HepG2 (cell line): ENCODE measurements around the gene CYP46A1. TPM values are rescaled to one million over a fixed set of nuclear protein-coding genes. Genes with fewer than 3 reads are reported as not detected.

Experiments
- ATAC-seq: fragments of 200-7000 bp; cut with Tn5 transposase; 3 replicates; pipeline ENCODE4 v1.9.1; 2020; ENCODE audit warnings: mild to moderate bottlenecking, moderate library complexity
- BruUV-seq: library from RNA; stranded (reverse); fragments of 400-500 nt; replicated peaks from 2 replicates; lab custom pipeline; 2021; lab: Mats Ljungman, UMichigan
- CTCF ChIA-PET: fragments of 300-600 bp; formaldehyde crosslinking; extraction: SDS; loops from one replicate; lab custom pipeline; 2021; ENCODE audit warnings: low total read pairs, inconsistent platforms, low intra/inter-chr PET ratio; lab: Yijun Ruan, JAX
- POLR2A ChIA-PET: fragments of 350-600 bp; sonication (Branson Sonifier 250); formaldehyde crosslinking; loops from one replicate; lab custom pipeline; 2020; ENCODE audit warnings: antibody characterized with exemption, inconsistent platforms; lab: Yijun Ruan, JAX
- DNase-seq: peaks from one replicate; pipeline ENCODE4 v3.0.0-alpha.2; 2015; ENCODE audit warnings: low spot score
- FAIRE-seq: peaks from 3 replicates; lab custom pipeline; 2011; peaks lifted over from hg19 to GRCh38; lab: Jason Lieb, UNC
- H2AFZ ChIP-seq: one replicate; pipeline ENCODE4 v1.6.1; 2011; ENCODE audit warnings: low read length, inconsistent platforms
- H3K27ac ChIP-seq: fragments of 300-600 bp; 3 replicates; pipeline ENCODE4 v1.8.0; 2011; ENCODE audit warnings: mixed run types, mild to moderate bottlenecking, mixed read lengths, low read length, inconsistent platforms; ENCODE audit not compliant: insufficient read depth; ENCODE audit errors: extremely low read length
- H3K27me3 ChIP-seq, 2 experiments: fragments of 200-600 bp in 1 of 2; 2 replicates in 1 of 2; 3 replicates in 1 of 2; pipeline versions ENCODE4 v1.6.0 to v1.8.0; 2011; ENCODE audit warnings: low read length in 2 of 2, mild to moderate bottlenecking in 2 of 2, moderate library complexity in 2 of 2, inconsistent platforms in 1 of 2; ENCODE audit not compliant: insufficient read depth in 2 of 2, control insufficient read depth in 1 of 2
- H3K36me3 ChIP-seq, 2 experiments: fragments of 200-600 bp in 1 of 2; replicated peaks in 1 of 2; 2 replicates in 1 of 2; 3 replicates in 1 of 2; pipeline versions ENCODE4 v1.5.1 to v1.8.0; 2011; ENCODE audit warnings: low read length in 2 of 2, inconsistent platforms in 1 of 2; ENCODE audit not compliant: insufficient read depth in 2 of 2, control insufficient read depth in 1 of 2
- H3K4me1 ChIP-seq: 2 replicates; pipeline ENCODE4 v1.5.1; 2012; ENCODE audit warnings: low read length, inconsistent platforms; ENCODE audit not compliant: insufficient read depth
- H3K4me2 ChIP-seq: 2 replicates; pipeline ENCODE4 v1.6.0; 2011; ENCODE audit warnings: low read depth, low read length, inconsistent platforms
- H3K4me3 ChIP-seq, 3 experiments: fragments of 200-600 bp in 1 of 3; sonication (generic), shearing (Covaris generic) in 1 of 3; replicated peaks in 1 of 3; 2 replicates each; pipeline ENCODE4 v1.5.1; 2011 to 2016; ENCODE audit warnings: low read length in 3 of 3, inconsistent platforms in 2 of 3, low read depth in 2 of 3, mild to moderate bottlenecking in 2 of 3, control low read depth in 1 of 3, mixed read lengths in 1 of 3; ENCODE audit not compliant: insufficient read depth in 1 of 3
- H3K79me2 ChIP-seq: one replicate; pipeline ENCODE4 v1.6.1; 2011; ENCODE audit warnings: low read length, inconsistent platforms; ENCODE audit not compliant: insufficient read depth
- H3K9ac ChIP-seq: 2 replicates; pipeline ENCODE4 v1.6.0; 2011; ENCODE audit warnings: mild to moderate bottlenecking, low read depth, low read length, inconsistent platforms; ENCODE audit not compliant: insufficient read depth
- H3K9me3 ChIP-seq: 2 replicates; pipeline ENCODE4 v1.5.1; 2012; ENCODE audit warnings: mild to moderate bottlenecking, low read length
- H4K20me1 ChIP-seq: 2 replicates; pipeline ENCODE4 v1.6.0; 2011; ENCODE audit warnings: inconsistent platforms, mild to moderate bottlenecking, low read length, moderate library complexity; ENCODE audit not compliant: insufficient read depth
- AFF4 ChIP-seq: sonication (generic); formaldehyde crosslinking; IDR thresholded peaks from 2 replicates; pipeline ENCODE4 v1.4.0; 2020; ENCODE audit warnings: missing genetic modification reagents
- ATF7-NPFF ChIP-seq: sonication (generic); formaldehyde crosslinking; IDR thresholded peaks from 2 replicates; pipeline ENCODE4 v1.8.1; 2023; ENCODE audit warnings: mild to moderate bottlenecking, low read depth, missing genetic modification reagents, moderate library complexity
- HIVEP1 ChIP-seq: sonication (generic); formaldehyde crosslinking; IDR thresholded peaks from 2 replicates; pipeline ENCODE4 v1.4.0; 2020; ENCODE audit warnings: mild to moderate bottlenecking, missing genetic modification reagents
- HMGXB3 ChIP-seq: sonication (generic); formaldehyde crosslinking; IDR thresholded peaks from 2 replicates; pipeline ENCODE4 v1.4.0; 2020; ENCODE audit warnings: missing genetic modification reagents, borderline replicate concordance
- IRX3 ChIP-seq: sonication (generic); formaldehyde crosslinking; IDR thresholded peaks from 2 replicates; pipeline ENCODE4 v1.8.1; 2023; ENCODE audit warnings: mild to moderate bottlenecking, low read depth, missing genetic modification reagents, borderline replicate concordance
- TBL1XR1 ChIP-seq: fragments of 150-350 bp; IDR thresholded peaks from 2 replicates; pipeline ENCODE4 v1.6.1; 2014; ENCODE audit warnings: borderline replicate concordance, low read length; ENCODE audit not compliant: partially characterized antibody
- TEAD2 ChIP-seq: sonication (generic); formaldehyde crosslinking; IDR thresholded peaks from 2 replicates; pipeline ENCODE4 v1.9.0; 2021; ENCODE audit warnings: missing genetic modification reagents
- ZBTB46 ChIP-seq: sonication (generic); formaldehyde crosslinking; IDR thresholded peaks from 2 replicates; pipeline ENCODE4 v1.4.0; 2020; ENCODE audit warnings: mild to moderate bottlenecking, missing genetic modification reagents, borderline replicate concordance
- ZFX ChIP-seq: sonication (generic); formaldehyde crosslinking; IDR thresholded peaks from 2 replicates; pipeline ENCODE4 v1.4.0; 2020; ENCODE audit warnings: mild to moderate bottlenecking, low read depth, missing genetic modification reagents, moderate library complexity
- ZNF446 ChIP-seq: sonication (generic); formaldehyde crosslinking; IDR thresholded peaks from 2 replicates; pipeline ENCODE4 v1.5.0; 2020; ENCODE audit warnings: mild to moderate bottlenecking, missing genetic modification reagents
- ZNF460 ChIP-seq: sonication (generic); formaldehyde crosslinking; IDR thresholded peaks from 2 replicates; pipeline ENCODE4 v1.5.1; 2020; ENCODE audit warnings: missing genetic modification reagents, mild to moderate bottlenecking, borderline replicate concordance
- ZNF660 ChIP-seq: sonication (generic); formaldehyde crosslinking; IDR thresholded peaks from 2 replicates; pipeline ENCODE4 v1.5.1; 2020; ENCODE audit warnings: mild to moderate bottlenecking, low read depth, missing genetic modification reagents, borderline replicate concordance
- ZNF747 ChIP-seq: sonication (generic); formaldehyde crosslinking; IDR thresholded peaks from 2 replicates; pipeline ENCODE4 v1.8.1; 2023; ENCODE audit warnings: missing genetic modification reagents, mild to moderate bottlenecking, borderline replicate concordance
- WGBS: methylation state at CpG from one replicate; pipeline ENCODE4 v1.1.6; 2017; ENCODE audit warnings: low lambda C conversion rate; 5-methylcytosine and 5-hydroxymethylcytosine counted together
- in situ Hi-C: cut with HindIII; loops from 2 replicates; pipeline ENCODE4 v1.10.0; 2017; ENCODE audit warnings: low pct_unique_long_range_greater_than_20kb; ENCODE audit not compliant: extremely low pct_ligation_motif_present
- intact Hi-C: fragments of 100-400 bp; cut with micrococcal nuclease; formaldehyde crosslinking; loops from one replicate; pipeline ENCODE4 v1.10.0; 2022; ENCODE audit not compliant: unreplicated experiment
- polyA plus RNA-seq, 8 experiments: library from polyadenylated mRNA; depleted of rRNA in 3 of 8; stranded (reverse) in 7 of 8; unstranded in 1 of 8; fragments of >200 nt; fragmentation: Illumina TruSeq in 4 of 8; extraction: Trizol in 4 of 8; gene quantifications; 2 replicates each; pipeline versions ENCODE4 v1.2.1 to v1.2.3, GENCODE V29; 2011 to 2016; ENCODE audit warnings: low read depth in 4 of 8, missing spikeins in 1 of 8, mixed read lengths in 1 of 8; ENCODE audit not compliant: insufficient read depth in 1 of 8
- total RNA-seq, 5 experiments: library from RNA; depleted of rRNA; stranded (reverse); fragments of >200 nt; fragmentation: Illumina TruSeq; extraction: Trizol; gene quantifications; 2 replicates each; pipeline ENCODE4 v1.2.3, GENCODE V29; 2016; ENCODE audit warnings: low read depth in 1 of 5

The CYP46A1 gene
- total and polyA plus RNA-seq, 2 of the 13 experiments (the other 11 are each of a cell fraction or from before 2014, with no cell fraction given) = not detected

GRCh38 chr14:99734406-99735051 is 50.4 kb downstream of the CYP46A1 start:
- DNase-seq = no peak
- no peak for ATAC-seq
- Histone ChIP-seq H3K9ac (no peak overlapping the region), H3K27ac (no peak overlapping the region), H3K4me3 (no peak overlapping the region), H3K36me3 (no peaks in the 10 kb centered on the region), H3K4me2 (no peak overlapping the region), H3K9me3 (no peaks in the 10 kb centered on the region), H3K27me3 (peaks cover 12 to 62% of the 10 kb centered on the region in 2 experiments), H3K4me1 (peaks cover 59% of the 10 kb centered on the region), H4K20me1 (no peaks in the 10 kb centered on the region), H3K79me2 (no peaks in the 10 kb centered on the region), H2AFZ (no peak overlapping the region)
- ChIA-PET POLR2A (no interaction called here), CTCF (no interaction called here)
- BruUV-seq = no TSS peak
- FAIRE-seq = no peak
- intact Hi-C loops (no loop called here), in situ Hi-C loops (loop anchor here (5.0 kb wide), 1 partner anchor 153 kb away; no protein-coding TSS in a partner anchor)
- WGBS = 3% methylated on average over 5 of the region's 18 CpGs
- no peak for TF ChIP-seq ZNF446 (CRISPR knock-in tag)
- TF ChIP-seq ZNF660 = no peak
- no peak for TF ChIP-seq ZBTB46 (CRISPR knock-in tag)
- no peak for TF ChIP-seq ATF7-NPFF (CRISPR knock-in tag)
- TF ChIP-seq IRX3 = no peak
- no peak for TF ChIP-seq HMGXB3 (CRISPR knock-in tag)
- TF ChIP-seq ZFX (CRISPR knock-in tag) = no peak
- TF ChIP-seq ZNF747 (CRISPR knock-in tag) = no peak
- TF ChIP-seq ZNF460 (CRISPR knock-in tag) = no peak
- TF ChIP-seq HIVEP1 (CRISPR knock-in tag) = no peak
- TF ChIP-seq TBL1XR1 = no peak
- no peak for TF ChIP-seq TEAD2 (CRISPR knock-in tag)
- no peak for TF ChIP-seq AFF4 (CRISPR knock-in tag)
